Measurements from ENCODE around the gene MAN1A2. TPM values are rescaled to one million over a fixed set of nuclear protein-coding genes. Genes with fewer than 3 reads are reported as not detected.

The MAN1A2 gene
- total RNA-seq, 1 donor from 2014 or later, result 23.1 TPM

DNA sequence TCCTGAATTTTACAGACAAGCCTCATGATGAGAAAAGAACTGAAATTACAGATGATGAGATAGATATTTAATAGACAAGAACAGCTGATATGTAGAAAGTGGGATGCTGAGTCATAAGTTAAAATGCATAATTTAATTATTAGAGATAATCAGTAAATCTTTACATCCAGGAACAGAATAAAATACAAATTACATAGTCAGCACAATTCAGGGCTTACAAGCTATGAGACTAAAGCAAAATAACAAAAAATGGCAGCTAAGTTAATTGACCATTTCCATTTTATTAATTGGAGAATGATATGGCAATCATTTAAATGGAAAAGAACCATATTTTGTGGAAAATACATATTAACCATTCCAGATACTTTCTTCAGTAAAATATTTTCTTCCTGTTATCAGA lies 40.2 kb upstream of the MAN1A2 start:
- TF ChIP-seq, protein P1, sequence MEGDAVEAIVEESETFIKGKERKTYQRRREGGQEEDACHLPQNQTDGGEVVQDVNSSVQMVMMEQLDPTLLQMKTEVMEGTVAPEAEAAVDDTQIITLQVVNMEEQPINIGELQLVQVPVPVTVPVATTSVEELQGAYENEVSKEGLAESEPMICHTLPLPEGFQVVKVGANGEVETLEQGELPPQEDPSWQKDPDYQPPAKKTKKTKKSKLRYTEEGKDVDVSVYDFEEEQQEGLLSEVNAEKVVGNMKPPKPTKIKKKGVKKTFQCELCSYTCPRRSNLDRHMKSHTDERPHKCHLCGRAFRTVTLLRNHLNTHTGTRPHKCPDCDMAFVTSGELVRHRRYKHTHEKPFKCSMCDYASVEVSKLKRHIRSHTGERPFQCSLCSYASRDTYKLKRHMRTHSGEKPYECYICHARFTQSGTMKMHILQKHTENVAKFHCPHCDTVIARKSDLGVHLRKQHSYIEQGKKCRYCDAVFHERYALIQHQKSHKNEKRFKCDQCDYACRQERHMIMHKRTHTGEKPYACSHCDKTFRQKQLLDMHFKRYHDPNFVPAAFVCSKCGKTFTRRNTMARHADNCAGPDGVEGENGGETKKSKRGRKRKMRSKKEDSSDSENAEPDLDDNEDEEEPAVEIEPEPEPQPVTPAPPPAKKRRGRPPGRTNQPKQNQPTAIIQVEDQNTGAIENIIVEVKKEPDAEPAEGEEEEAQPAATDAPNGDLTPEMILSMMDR (conservative IDR thresholded peaks at IDR 0.05; ENCODE audit: low read depth, low read length), result no peak
- DNase-seq (ENCODE audit: low read depth), result no peak
- no peak overlapping the region for H3K4me3 ChIP-seq (ENCODE audit: low read depth, low read length)

DNA sequence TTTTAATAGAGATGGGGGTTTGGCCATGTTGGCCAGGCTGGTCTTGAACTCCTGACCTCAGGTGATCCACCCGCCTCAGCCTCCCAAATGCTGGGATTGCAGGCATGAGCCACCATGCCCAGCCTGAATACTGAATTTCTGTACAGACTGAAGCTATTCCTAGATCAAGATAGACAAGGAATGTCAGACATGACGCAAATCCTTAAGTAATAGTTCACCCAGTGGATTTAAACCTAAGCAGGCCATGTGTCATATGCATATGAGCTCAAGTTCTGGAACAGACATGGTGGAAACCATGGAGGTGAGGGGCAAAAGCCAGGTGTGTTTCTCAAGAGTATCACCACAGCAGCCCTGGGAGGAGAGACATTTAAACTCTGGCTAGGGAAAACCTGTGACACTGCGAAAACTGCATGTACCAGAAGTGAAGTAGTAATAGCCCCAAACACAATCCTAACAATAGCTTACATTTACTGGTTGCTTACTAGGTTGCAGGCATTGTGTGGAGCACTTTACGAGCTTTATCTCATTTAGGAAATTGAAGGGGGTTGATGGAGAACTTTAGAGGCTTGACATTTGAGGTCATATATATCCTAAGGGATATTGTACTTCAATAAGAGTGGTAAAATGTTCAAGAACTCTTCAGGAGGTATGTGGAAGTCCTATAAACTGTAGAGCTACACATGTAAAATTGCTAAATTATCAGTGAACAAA lies 31.7 kb upstream of the MAN1A2 start:
- no peak for DNase-seq (ENCODE audit: low read depth)
- TF ChIP-seq, protein P1 (conservative IDR thresholded peaks at IDR 0.05; ENCODE audit: low read depth, low read length), result no peak
- no peak overlapping the region for H3K4me3 ChIP-seq (ENCODE audit: low read depth, low read length)

- DNase-seq (ENCODE audit: low read depth), result no peak
- no peak overlapping the region for H3K4me3 ChIP-seq (ENCODE audit: low read depth, low read length)
- TF ChIP-seq, protein P1 (conservative IDR thresholded peaks at IDR 0.05; ENCODE audit: low read depth, low read length), result no peak
Observed at GRCh38 chr1:117336088-117336817, 31.0 kb upstream of the MAN1A2 start.

DNA sequence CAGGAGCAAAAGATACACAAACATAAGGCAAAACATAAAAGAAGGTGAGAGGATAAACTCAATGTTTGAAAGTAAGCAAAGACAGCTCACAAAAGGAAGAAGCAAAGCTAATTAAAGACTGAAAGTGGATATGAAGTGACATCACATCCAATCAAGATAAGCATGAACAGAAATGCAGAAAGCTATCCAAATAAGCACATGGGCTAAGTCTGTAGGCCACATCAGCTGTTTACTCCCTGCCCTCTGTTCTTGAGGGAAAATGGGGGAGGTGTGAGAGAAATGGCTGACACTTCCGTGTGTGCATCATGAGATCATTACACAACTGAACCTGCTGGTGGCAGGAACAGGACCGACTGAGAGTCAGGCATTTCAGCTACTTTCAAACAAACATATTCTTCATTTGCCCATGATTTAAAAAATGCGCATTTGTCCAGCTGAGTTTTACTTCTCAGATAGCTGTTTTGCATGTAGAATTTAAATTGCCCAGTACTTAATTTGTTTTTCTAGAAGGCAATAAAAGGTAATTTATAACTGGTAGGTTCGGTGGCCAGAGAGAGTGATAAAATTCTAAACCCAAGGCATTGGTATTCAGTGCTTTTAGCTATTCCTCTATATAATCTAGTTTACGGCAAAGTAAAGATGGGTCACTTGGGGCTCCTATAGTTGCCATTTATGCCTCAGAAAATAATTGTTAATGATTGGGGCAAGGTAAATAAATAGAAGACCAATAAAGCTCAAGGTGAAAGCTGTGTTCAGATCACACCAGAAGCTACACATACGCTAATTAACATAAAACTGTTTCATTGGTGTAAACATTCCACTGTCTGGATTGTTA lies 27.2 kb upstream of the MAN1A2 start:
- peak; percentile 69 for DNase-seq (ENCODE audit: low read depth)
- TF ChIP-seq, protein P1 (conservative IDR thresholded peaks at IDR 0.05; ENCODE audit: low read depth, low read length), result peak; percentile 14
- H3K4me3 ChIP-seq (ENCODE audit: low read depth, low read length), result no peak overlapping the region

- H3K4me3 ChIP-seq (ENCODE audit: low read depth, low read length), result no peak overlapping the region
- DNase-seq (ENCODE audit: low read depth), result no peak
- TF ChIP-seq, protein P1 (conservative IDR thresholded peaks at IDR 0.05; ENCODE audit: low read depth, low read length), result no peak
Observed at GRCh38 chr1:117341123-117341522, 26.1 kb upstream of the MAN1A2 start.

GRCh38 chr1:117342397-117342796 lies 24.9 kb upstream of the MAN1A2 start:
- TF ChIP-seq, protein P1 (conservative IDR thresholded peaks at IDR 0.05; ENCODE audit: low read depth, low read length), result no peak
- no peak for DNase-seq (ENCODE audit: low read depth)
- H3K4me3 ChIP-seq (ENCODE audit: low read depth, low read length), result no peak overlapping the region
